ENCODE measurements around the gene METAP1D. TPM values are rescaled to one million over a fixed set of nuclear protein-coding genes. Genes with fewer than 3 reads are reported as not detected.

The METAP1D gene
- total RNA-seq, 2 experiments from 2014 or later, result 5.2 to 6.0 TPM

DNA sequence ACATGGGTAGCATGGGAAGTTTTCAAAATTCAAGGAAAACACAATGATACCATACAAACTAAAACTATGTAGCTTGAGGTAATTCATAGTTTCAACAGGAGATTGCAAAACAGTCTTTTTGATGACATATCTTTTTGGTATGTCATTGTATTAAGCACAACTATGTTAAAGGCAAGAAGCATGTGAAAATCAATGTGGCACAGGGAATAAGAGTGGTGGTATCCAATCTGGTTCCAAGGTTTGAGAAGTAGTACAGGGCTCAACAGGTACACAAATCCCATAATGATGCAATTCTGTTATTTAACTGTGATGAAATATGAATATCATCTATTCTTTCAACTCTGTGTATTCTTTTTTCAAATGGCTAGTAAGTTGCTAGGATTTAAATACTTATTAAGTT, 119.3 kb downstream of the METAP1D start:
- H3K4me3 Mint-ChIP-seq, result no peak overlapping the region
- no peak for DNase-seq
- H3K27me3 Mint-ChIP-seq, result peaks cover 17% of the 10 kb centered on the region
- no peak overlapping the region for H3K27ac Mint-ChIP-seq
- H3K9me3 Mint-ChIP-seq, result peaks cover 2% of the 10 kb centered on the region
- no peaks in the 10 kb centered on the region for H3K36me3 Mint-ChIP-seq
- no peaks in the 10 kb centered on the region for H3K4me1 Mint-ChIP-seq

DNA sequence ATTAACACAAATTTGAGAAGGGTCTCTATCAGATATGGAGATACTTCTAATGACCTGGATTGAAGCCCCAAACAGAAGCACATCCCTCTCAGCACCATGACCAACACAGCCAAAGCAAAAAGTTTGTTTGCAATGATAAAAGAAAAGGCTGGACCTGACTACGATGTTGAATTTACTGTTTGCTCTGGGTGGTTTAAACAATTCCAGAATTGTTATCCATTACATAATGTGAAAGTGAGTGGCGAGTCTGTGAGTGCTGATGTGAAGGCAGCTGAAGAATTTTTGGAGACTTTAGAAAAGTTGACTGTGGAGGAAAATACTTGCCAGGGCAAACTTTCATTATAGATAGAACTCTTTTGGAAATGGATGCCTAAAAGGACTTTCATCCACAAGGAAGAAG, 120.4 kb downstream of the METAP1D start:
- H3K4me1 Mint-ChIP-seq, result no peaks in the 10 kb centered on the region

DNA sequence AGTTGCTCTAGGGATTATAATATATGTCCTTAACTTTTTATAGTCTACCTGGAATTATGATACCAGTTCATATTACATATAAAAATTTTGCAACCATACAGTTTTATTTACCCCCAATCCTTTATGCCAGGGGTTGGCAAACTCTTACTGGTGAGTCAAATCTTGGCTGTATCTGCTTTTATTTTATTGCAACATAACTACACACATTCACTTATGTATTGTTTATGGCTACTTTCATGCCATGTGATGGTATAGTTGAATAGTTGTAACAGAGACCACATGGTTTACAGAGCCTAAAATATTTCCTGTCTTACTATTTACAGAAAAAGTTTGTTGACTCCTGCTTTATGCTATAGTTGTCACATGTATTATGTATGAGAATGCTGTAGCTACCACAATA, 128.7 kb downstream of the METAP1D start:
- Mint-ChIP-seq H3K36me3 (peaks cover 5% of the 10 kb centered on the region), H3K4me1 (no peaks in the 10 kb centered on the region), H3K27me3 (peaks cover 2% of the 10 kb centered on the region), H3K9me3 (peaks cover 7% of the 10 kb centered on the region), H3K27ac (no peak overlapping the region), H3K4me3 (no peak overlapping the region)
- no peak for DNase-seq

More for the DNA sequence above, 120.4 kb downstream of the METAP1D start:
- Mint-ChIP-seq H3K4me3 (no peak overlapping the region), H3K36me3 (no peaks in the 10 kb centered on the region), H3K27me3 (peaks cover 8% of the 10 kb centered on the region), H3K9me3 (peaks cover 2% of the 10 kb centered on the region), H3K27ac (no peak overlapping the region)
- no peak for DNase-seq

DNA sequence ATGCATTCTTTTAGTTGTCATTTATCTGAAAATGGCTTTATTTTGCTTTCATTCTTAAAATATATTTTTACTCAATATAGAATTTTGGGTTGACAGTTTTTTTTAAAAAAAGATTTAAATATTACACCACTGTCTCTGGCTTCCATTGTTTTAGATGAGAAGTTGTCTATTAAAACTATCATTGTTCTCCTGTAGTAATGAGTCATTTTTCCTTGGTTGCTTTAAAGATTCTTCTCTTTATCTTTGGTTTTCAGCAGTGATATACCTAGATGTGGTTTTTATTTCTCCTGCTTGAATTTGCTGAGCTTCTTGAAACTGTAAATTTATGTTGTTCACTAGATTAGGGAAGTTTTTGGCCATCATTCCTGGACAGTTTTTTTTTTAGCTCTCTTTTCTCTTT, 129.7 kb downstream of the METAP1D start:
- H3K4me1 Mint-ChIP-seq, result no peaks in the 10 kb centered on the region
- no peak for DNase-seq
- H3K27me3 Mint-ChIP-seq, result peaks cover 3% of the 10 kb centered on the region
- no peak overlapping the region for H3K27ac Mint-ChIP-seq
- H3K4me3 Mint-ChIP-seq, result no peak overlapping the region
- H3K9me3 Mint-ChIP-seq, result peaks cover 5% of the 10 kb centered on the region
- H3K36me3 Mint-ChIP-seq, result peaks cover 5% of the 10 kb centered on the region

Other genes starting within 250 kb of the METAP1D start
- gene SLC25A12, start 105.7 kb upstream of the METAP1D start, total RNA-seq, result 10 to 100 TPM; 24.5 to 25.5 TPM
- 10 to 100 TPM; 92.4 to 95.6 TPM for gene HAT1, start 77.5 kb upstream of the METAP1D start, total RNA-seq
- under 1 TPM in 1 of 2 experiments, not detected in 1; 0.10 TPM for gene DLX1, start 85.6 kb downstream of the METAP1D start, total RNA-seq
- gene DLX2, start 102.9 kb downstream of the METAP1D start, total RNA-seq, result not detected

Measured in activated naive CD8-positive, alpha-beta T cell treated with anti-CD3 and anti-CD28 coated beads for 36 hours (primary cell).